Panc1 (cell line): ENCODE measurements around the gene KIF5B. TPM values are rescaled to one million over a fixed set of nuclear protein-coding genes. Genes with fewer than 3 reads are reported as not detected.

ENCODE experiments used
- ATAC-seq: fragments of 200-7000 bp; cut with Tn5 transposase; 2 replicates; pipeline ENCODE4 v1.9.1; 2020; ENCODE audit warnings: mild to moderate bottlenecking, moderate library complexity
- BruUV-seq: library from RNA; stranded (reverse); fragments of 400-500 nt; replicated peaks from 2 replicates; lab custom pipeline; 2021; lab: Mats Ljungman, UMichigan
- CTCF ChIA-PET: fragments of 300-600 bp; sonication (Branson Sonifier 250); formaldehyde crosslinking; loops from one replicate; lab custom pipeline; 2022; ENCODE audit warnings: antibody characterized with exemption; lab: Charles Lee
- POLR2A ChIA-PET: fragments of 300-600 bp; sonication (Branson Sonifier 250); formaldehyde crosslinking; loops from one replicate; lab custom pipeline; 2022; ENCODE audit warnings: antibody characterized with exemption; lab: Charles Lee
- DNase-seq: peaks from one replicate; pipeline ENCODE4 v3.0.0-alpha.2; 2010; ENCODE audit warnings: low read depth, low spot score
- H3K27ac ChIP-seq: 2 replicates; pipeline ENCODE4 v1.5.1; 2011; ENCODE audit warnings: mild to moderate bottlenecking, low read length, inconsistent platforms
- H3K27me3 ChIP-seq: fragments of 200-500 bp; sonication (Bioruptor generic); 2 replicates; pipeline ENCODE4 v1.6.0; 2014; ENCODE audit warnings: low read length, inconsistent platforms; ENCODE audit not compliant: control insufficient read depth, insufficient read depth
- H3K36me3 ChIP-seq: fragments of 200-500 bp; sonication (Bioruptor generic); 2 replicates; pipeline ENCODE4 v1.5.1; 2014; ENCODE audit warnings: inconsistent platforms, mild to moderate bottlenecking, low read length, moderate library complexity; ENCODE audit not compliant: control insufficient read depth, insufficient read depth
- H3K4me1 ChIP-seq: 2 replicates; pipeline ENCODE4 v1.5.1; 2011; ENCODE audit warnings: inconsistent platforms, mild to moderate bottlenecking, low read length, moderate library complexity; ENCODE audit not compliant: control insufficient read depth, insufficient read depth
- H3K4me3 ChIP-seq, 2 experiments: 2 replicates each; pipeline ENCODE4 v1.5.1; 2011 to 2012; ENCODE audit warnings: low read depth in 2 of 2, low read length in 2 of 2, mild to moderate bottlenecking in 2 of 2, inconsistent platforms in 1 of 2, moderate library complexity in 1 of 2
- H3K9me3 ChIP-seq: fragments of 200-500 bp; sonication (Bioruptor generic); 2 replicates; pipeline ENCODE4 v1.5.1; 2014; ENCODE audit warnings: low read depth, mild to moderate bottlenecking, inconsistent platforms, low read length, moderate library complexity; ENCODE audit not compliant: control insufficient read depth, insufficient read depth
- SIN3A ChIP-seq: IDR thresholded peaks from 2 replicates; pipeline ENCODE4 v1.6.1; 2012; ENCODE audit warnings: low read depth, mild to moderate bottlenecking, low read length, moderate library complexity, borderline replicate concordance; ENCODE audit not compliant: insufficient read depth
- TCF7L2 ChIP-seq: IDR thresholded peaks from 2 replicates; pipeline ENCODE4 v1.6.1; 2011; ENCODE audit warnings: mild to moderate bottlenecking, low read depth, low read length, inconsistent platforms
- in situ Hi-C: cut with HindIII; loops from 2 replicates; pipeline ENCODE4 v1.10.0; 2016; ENCODE audit warnings: low sequenced_read_pairs, low pct_unique_long_range_greater_than_20kb
- intact Hi-C: fragments of 100-400 bp; cut with micrococcal nuclease; formaldehyde crosslinking; loops from one replicate; pipeline ENCODE4 v1.10.0; 2022; ENCODE audit not compliant: unreplicated experiment
- total RNA-seq: library from RNA; stranded (reverse); gene quantifications from one replicate; pipeline ENCODE4 v1.2.1, GENCODE V29; 2021; ENCODE audit not compliant: unreplicated experiment
- TF ChIP-seq, protein P1 (sequence below), 2 experiments: IDR thresholded peaks; 2 replicates each; pipeline ENCODE4 v1.6.1; 2011 to 2012; ENCODE audit warnings: low read depth in 2 of 2, control low read depth in 1 of 2, low read length in 1 of 2, mild to moderate bottlenecking in 1 of 2, moderate library complexity in 1 of 2; ENCODE audit not compliant: insufficient read depth in 1 of 2
- TF ChIP-seq, protein P2 (sequence below): fragments of 450-650 bp; IDR thresholded peaks from 2 replicates; pipeline ENCODE4 v1.5.1; 2017; ENCODE audit warnings: mild to moderate bottlenecking

The KIF5B gene
- total RNA-seq, 1 experiment from 2014 or later: 89.9 TPM

DNA sequence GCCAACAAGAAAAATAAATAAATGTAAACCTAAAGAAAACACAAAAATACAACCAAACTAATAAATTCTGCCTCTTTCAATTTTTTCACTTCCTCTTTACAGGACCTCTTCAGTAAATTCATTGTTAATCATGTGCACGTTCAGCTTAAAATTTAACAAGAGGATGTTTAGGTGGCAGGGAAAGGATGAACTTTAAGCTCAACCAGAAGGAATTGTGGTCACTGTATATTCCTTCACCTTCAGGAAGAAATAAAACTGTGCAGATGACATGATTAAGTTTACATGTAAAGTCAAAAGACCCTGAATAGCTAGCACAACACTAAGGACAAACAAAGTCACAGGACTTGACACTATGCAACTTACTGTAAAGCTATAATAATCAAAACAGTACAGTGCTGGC, 33.0 kb downstream of the KIF5B start:
- H3K27ac ChIP-seq: no peak overlapping the region
- no peak for DNase-seq
- CTCF ChIA-PET: no interaction called here
- H3K27me3 ChIP-seq: no peaks in the 10 kb centered on the region
- no TSS peak for BruUV-seq
- H3K9me3 ChIP-seq: no peaks in the 10 kb centered on the region
- POLR2A ChIA-PET: no interaction called here
- ATAC-seq: no peak
- no peak overlapping the region for H3K4me3 ChIP-seq
- intact Hi-C loops (no loop called here), in situ Hi-C loops (no loop called here)
- TF ChIP-seq, protein P1, sequence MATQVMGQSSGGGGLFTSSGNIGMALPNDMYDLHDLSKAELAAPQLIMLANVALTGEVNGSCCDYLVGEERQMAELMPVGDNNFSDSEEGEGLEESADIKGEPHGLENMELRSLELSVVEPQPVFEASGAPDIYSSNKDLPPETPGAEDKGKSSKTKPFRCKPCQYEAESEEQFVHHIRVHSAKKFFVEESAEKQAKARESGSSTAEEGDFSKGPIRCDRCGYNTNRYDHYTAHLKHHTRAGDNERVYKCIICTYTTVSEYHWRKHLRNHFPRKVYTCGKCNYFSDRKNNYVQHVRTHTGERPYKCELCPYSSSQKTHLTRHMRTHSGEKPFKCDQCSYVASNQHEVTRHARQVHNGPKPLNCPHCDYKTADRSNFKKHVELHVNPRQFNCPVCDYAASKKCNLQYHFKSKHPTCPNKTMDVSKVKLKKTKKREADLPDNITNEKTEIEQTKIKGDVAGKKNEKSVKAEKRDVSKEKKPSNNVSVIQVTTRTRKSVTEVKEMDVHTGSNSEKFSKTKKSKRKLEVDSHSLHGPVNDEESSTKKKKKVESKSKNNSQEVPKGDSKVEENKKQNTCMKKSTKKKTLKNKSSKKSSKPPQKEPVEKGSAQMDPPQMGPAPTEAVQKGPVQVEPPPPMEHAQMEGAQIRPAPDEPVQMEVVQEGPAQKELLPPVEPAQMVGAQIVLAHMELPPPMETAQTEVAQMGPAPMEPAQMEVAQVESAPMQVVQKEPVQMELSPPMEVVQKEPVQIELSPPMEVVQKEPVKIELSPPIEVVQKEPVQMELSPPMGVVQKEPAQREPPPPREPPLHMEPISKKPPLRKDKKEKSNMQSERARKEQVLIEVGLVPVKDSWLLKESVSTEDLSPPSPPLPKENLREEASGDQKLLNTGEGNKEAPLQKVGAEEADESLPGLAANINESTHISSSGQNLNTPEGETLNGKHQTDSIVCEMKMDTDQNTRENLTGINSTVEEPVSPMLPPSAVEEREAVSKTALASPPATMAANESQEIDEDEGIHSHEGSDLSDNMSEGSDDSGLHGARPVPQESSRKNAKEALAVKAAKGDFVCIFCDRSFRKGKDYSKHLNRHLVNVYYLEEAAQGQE (IDR thresholded peaks at IDR 0.05; ENCODE audit: insufficient read depth in 1 of 2, low read depth in 2 of 2, low read length in 1 of 2): no peak
- peaks cover 56% of the 10 kb centered on the region for H3K36me3 ChIP-seq
- H3K4me1 ChIP-seq: no peaks in the 10 kb centered on the region

DNA sequence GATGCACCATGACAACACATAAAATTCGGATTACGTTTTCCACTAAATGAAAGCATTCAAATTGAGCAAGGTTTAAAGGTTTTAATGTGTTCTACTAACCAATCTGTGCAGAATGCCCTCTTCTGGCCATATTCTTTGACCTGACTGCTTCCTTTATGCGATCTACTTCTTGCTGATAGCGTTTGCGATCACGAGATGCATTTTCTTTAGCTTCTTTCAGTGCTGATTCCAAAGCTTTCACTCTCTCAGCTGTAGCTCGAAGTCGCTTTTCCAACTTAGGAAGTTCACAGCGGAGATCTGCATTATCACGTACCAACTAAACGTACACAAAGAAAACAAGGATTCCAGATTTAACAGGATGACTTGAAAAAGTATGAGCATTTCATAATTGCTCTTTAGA, 39.2 kb downstream of the KIF5B start:
- DNase-seq (no peak), ATAC-seq (no peak)
- in situ Hi-C loops: no loop called here
- Histone ChIP-seq H3K9me3 (no peaks in the 10 kb centered on the region), H3K4me3 (no peak overlapping the region), H3K4me1 (no peaks in the 10 kb centered on the region), H3K36me3 (peaks cover 61% of the 10 kb centered on the region), H3K27ac (no peak overlapping the region), H3K27me3 (no peaks in the 10 kb centered on the region)
- BruUV-seq: no TSS peak
- TF ChIP-seq TCF7L2 (no peak), SIN3A (no peak)
- TF ChIP-seq, protein P1 (IDR thresholded peaks at IDR 0.05; ENCODE audit: insufficient read depth in 1 of 2, low read depth in 2 of 2, low read length in 1 of 2): no peak
- TF ChIP-seq, protein P2, sequence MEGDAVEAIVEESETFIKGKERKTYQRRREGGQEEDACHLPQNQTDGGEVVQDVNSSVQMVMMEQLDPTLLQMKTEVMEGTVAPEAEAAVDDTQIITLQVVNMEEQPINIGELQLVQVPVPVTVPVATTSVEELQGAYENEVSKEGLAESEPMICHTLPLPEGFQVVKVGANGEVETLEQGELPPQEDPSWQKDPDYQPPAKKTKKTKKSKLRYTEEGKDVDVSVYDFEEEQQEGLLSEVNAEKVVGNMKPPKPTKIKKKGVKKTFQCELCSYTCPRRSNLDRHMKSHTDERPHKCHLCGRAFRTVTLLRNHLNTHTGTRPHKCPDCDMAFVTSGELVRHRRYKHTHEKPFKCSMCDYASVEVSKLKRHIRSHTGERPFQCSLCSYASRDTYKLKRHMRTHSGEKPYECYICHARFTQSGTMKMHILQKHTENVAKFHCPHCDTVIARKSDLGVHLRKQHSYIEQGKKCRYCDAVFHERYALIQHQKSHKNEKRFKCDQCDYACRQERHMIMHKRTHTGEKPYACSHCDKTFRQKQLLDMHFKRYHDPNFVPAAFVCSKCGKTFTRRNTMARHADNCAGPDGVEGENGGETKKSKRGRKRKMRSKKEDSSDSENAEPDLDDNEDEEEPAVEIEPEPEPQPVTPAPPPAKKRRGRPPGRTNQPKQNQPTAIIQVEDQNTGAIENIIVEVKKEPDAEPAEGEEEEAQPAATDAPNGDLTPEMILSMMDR: no peak
- intact Hi-C loops: no loop called here
- POLR2A ChIA-PET: no interaction called here
- CTCF ChIA-PET: no interaction called here
